NCI-H446 (cell line): Measurements from ENCODE around the gene DLGAP1.

ENCODE experiments used
- DNase-seq, 2 experiments: peaks; one replicate each; lab custom pipeline; 2025; lab: John Stamatoyannopoulos, UW

The DLGAP1 gene

DNA sequence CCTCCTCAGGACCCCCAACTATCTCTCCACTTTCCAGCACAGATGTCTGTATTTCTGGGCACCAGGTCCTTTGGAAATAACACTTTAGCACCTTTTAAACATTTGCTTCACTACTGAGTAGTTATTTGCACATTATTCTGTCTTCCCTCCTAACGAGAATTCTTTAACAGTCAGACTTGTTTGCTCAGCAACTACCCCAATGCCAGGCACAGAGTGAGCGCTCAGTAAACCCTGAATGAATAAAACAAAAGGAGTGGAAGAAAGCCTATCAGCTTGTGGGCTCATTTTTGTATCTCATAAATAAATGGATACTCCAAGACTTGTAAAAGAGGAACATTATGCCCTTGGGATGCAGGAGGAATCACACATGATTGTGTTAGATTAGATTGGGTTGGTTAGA lies 554.8 kb downstream of the DLGAP1 start:
- no peak for DNase-seq

DNA sequence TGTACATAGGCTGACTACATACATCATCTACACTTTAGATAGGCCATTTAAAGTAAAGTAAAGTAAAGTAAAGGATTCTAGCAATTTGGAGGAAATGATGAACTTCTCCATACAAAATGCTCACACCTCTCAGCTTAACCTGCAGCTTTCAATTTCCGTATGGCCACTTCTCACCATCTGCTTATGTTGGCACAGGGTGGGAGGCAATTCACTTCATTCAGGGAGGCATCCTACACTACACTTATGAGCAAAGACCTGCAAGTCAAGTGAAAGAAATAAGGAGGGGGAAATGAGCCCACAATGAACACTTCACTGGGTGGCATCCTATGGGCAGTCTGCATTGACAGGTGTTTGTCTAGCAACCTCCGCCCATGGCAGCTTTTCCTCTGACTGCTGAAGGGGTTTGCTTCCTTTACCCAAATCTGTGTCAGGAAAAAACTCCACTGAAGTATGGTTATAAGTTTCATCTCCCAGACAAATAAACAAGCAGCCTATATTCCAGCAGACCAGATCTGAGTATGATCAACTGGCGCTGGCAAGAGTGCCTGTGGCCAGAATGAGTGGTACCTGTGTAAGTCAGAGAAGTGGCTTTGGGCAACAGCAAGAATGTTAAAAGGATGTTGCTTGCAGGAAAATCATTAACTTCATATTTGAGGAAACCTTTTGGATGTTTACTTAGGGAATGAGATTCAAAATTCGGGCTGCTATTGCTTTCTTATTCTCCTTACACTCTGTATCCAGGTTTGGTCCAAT lies 556.1 kb downstream of the DLGAP1 start:
- DNase-seq, result no peak

- DNase-seq, result no peak
Measured at GRCh38 chr18:3892152-3892551, 563.0 kb downstream of the DLGAP1 start.

DNA sequence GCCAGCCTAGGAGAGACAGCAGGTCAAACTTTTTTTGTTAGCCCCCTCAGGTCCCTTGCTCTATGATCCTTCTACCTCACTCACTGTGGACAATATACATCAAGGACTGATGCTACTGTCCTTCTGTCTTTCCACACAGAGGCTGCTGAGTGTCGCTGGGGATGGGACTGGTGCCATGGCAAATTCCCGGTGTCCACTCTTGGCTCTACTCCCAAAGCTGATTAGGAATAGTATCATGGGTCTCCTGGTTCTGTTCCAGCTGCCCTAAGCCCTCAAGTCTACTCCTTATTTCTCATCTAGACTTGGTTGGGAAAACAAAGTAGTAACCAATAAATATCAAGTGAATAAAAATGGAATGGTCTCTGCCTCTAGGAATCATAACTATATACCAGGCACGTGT lies 563.9 kb downstream of the DLGAP1 start:
- DNase-seq, result no peak

DNA sequence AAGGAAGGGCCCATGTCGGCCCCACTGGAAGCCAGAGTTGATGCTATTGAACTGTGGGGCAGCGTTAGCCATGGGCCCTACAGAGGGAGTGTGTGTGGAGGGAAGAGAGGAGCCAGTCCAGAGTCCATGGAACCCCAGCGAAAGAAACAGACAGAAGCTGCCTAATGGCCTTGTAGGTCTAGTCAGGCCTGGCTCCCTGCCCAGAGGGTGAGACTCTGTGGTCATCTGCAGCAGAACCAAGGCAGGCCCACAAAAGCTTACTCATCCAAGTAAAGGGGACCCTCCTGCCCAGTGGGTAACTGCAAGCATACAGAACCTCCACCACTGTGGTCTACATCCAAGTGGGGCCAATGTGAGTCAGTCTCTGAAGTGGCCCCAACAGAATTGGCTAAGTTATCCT lies 565.3 kb downstream of the DLGAP1 start:
- no peak for DNase-seq

- no peak for DNase-seq
Measured at GRCh38 chr18:3889121-3889520, 566.0 kb downstream of the DLGAP1 start.

DNA sequence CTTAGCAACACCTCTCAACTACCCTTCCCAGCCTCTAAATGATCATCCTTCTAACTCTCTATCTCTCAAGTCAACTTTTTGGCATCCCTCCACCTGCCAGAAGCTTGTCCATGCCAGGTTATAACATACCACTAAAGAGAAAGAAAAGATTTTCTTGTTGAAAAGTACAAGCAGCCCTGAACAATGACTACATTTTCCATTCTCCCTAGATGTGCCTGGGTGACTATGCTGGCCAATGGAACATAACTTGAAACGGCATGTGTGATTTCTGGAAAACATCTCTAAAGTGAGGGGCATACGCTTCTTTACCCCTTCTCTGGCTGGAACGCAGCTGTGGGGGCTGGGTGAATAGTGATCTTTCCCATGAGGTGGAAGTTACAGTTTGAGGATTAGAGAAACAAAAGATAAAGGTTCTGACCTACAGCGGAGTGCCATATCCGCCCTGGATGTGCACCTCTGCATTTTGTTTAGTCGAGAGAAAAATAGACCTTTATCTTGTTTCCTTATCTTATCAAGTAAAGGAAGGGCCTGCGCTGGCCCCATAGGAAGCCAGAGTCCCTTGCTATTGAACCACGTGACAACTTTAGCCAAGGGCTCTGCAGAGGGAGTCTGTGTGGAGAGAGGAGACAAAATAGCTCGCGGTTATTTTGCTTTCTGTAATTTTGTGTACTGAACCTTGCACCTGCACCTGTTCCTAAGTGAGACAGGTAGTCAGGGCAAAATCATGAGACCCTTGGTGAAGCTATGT lies 568.4 kb downstream of the DLGAP1 start:
- DNase-seq, result no peak

DNA sequence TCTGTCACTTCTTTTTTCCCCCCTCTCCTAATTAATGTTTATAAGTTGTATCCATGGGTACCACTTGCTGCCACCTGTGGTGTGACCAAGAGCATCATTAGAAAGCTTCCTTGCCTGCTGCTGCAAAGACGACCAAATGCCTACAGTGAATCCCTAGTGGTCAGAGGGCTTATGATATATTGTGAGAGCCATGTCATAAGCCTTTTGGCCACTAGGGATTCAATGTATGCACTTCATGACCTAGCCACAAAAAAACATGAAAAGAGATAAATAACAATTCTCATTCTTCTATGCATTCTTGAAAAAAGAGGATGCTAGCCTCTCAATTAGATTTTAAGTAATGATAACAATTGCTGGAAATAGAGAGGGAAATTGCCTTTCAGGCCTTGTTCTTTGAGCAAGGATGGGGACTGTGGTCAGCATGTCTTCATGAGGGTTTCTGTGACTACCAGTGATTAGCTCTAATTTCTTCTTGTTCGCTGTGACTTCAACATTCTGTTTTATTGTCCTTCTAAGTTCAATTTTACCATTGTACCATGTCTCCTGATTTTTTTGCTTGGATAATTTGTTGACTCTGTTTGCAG lies 569.8 kb downstream of the DLGAP1 start:
- DNase-seq, result no peak

DNA sequence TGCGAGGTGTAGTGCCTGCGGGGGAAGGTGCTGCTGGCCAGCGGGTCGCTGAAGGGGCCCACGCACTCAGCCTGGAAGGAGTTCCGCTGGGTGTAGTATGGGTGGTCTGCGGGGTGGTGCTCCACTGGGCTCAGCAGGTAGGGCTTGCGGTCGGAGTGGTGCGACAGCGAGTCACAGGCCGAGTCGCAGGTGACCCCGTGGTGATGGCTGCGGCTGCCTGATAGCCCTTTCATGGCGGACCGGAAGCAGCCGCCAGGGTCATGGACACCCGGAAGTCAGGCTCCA lies 575.3 kb downstream of the DLGAP1 start:
- DNase-seq, result no peak

DNA sequence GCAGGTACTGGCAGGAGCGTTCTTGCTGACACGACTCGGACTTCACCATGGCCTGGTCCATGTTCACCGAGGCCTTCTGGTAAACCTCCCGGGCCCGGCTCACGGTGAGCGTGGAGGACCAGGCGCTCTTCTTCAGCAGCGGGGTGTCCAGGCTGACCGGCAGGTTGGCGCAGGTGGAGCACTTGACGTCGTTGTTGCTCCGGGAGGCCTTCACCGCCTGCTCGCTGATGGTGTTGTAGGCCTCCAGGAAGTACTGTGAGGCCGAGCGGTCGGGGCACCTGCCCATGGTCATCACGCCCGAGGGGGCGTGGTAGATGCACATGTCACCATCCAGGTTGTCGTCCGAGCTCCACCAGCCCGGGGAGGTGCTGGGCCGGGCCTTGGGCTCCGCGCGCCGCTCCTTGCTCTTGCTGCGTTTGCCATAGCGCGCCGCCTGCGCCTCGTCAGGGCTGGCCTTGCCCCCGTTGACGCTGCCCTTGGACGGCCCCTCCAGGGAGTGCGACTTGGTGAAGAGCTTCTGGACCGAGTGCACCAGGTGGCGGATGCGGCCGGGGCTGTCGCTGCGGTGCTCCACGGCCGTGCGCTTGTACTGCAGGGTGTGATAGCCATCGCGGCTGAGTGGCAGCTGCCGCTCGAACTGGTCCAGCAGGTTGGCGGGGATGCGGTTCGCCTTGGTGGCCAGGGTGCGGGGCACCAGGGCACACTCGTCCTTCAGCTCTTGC lies 575.8 kb downstream of the DLGAP1 start:
- no peak for DNase-seq

GRCh38 chr18:3878401-3878800 lies 576.7 kb downstream of the DLGAP1 start:
- DNase-seq, result no peak

- DNase-seq, result no peak
Measured at GRCh38 chr18:3877678-3878077, 577.4 kb downstream of the DLGAP1 start.

DNA sequence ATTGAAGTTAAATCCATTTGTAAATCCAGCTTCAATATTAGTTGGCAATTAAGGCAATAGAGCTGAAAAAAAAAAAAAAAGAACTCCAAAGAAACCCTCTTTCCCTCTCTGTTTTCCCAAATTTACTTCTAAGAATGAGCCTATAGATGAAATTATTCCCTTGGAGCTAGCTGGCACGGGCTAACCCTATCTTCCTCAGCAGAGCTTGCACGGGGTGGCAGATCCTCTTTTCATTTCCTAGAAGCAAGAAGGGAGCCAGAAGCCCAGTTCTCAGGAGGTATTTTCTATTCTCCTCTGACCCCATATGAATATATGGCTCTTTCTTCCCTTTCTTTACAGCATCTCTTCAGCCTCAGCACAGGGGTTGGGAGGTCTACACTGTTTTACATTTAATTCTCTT lies 579.1 kb downstream of the DLGAP1 start:
- peak in 1 of 2 experiments; percentile 15 for DNase-seq

GRCh38 chr18:3875376-3875775 lies 579.7 kb downstream of the DLGAP1 start:
- no peak for DNase-seq

DNA sequence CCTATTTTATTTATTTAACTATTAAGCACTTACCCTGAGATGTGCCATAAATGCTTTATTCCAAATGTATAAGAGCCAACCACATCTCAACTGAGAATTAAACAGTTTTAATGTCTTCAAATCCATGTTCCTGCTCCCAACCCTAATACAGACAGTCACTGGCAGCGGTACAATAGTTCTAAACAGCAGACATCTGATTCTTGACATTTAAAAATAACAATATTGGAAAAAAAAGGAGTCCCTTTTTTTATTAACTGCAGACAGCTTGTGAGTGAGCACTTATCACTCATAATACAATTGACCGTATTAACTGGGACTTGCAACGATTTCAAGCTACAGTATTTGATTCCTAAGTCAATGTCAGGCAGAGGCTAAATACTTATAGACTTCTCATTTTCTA lies 580.5 kb downstream of the DLGAP1 start:
- DNase-seq, result peak in 1 of 2 experiments; percentile 29

- DNase-seq, result no peak
Measured at GRCh38 chr18:3874125-3874524, 581.0 kb downstream of the DLGAP1 start.

GRCh38 chr18:3873698-3874097 lies 581.4 kb downstream of the DLGAP1 start:
- no peak for DNase-seq

GRCh38 chr18:3873211-3873610 lies 581.9 kb downstream of the DLGAP1 start:
- no peak for DNase-seq

GRCh38 chr18:3872641-3873040 lies 582.5 kb downstream of the DLGAP1 start:
- no peak for DNase-seq

GRCh38 chr18:3871687-3872086 lies 583.4 kb downstream of the DLGAP1 start:
- DNase-seq, result no peak

DNA sequence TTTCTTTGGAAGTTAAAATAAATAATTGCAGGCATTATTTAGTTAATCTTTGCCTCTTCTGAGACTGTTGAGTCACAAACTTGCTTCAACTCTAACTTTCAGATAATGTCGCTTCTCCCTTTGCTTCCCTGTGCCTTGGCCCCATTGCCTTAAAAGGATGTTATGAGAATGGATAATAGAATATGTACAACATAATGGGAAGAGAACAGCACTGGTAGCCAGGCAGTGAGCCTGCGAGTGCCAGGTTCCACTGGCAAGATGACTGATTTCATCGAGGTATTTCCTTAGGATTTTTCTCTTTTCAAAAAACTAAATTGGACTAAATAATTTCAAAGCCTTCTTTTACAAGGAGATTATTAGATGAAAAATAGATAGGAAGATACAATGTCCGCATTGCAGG lies 584.2 kb downstream of the DLGAP1 start:
- DNase-seq, result no peak

- peak; percentile 53 to 69 for DNase-seq
Measured at GRCh38 chr18:3869848-3870247, 585.3 kb downstream of the DLGAP1 start.

GRCh38 chr18:3867864-3868311 lies 587.2 kb downstream of the DLGAP1 start:
- peak in 1 of 2 experiments; percentile 36 for DNase-seq
